OCI-M2 (cell line): ENCODE measurements around the gene ARPC5.
A peak's percentile ranks its signal among the peaks of the same experiment; 100 is the strongest.
"Not testable (repeated sequence)": the region's sequence is repeated elsewhere in the genome, so short reads cannot be mapped to it uniquely, and the experiment has no call there.

ENCODE experiments used
- DNase-seq: peaks from one replicate; lab custom pipeline; 2025; ENCODE audit not compliant: unreplicated experiment; lab: John Stamatoyannopoulos, UW

Gene ARPC5

GRCh38 chr1:183646776-183647175, 11.2 kb upstream of the ARPC5 start:
- DNase-seq, result no peak

GRCh38 chr1:183645531-183645930, 9.9 kb upstream of the ARPC5 start:
- DNase-seq, result peak; percentile 15

- no peak for DNase-seq
Measured at GRCh38 chr1:183642166-183642565, 6.6 kb upstream of the ARPC5 start.

- no peak for DNase-seq
Measured at GRCh38 chr1:183640193-183640592, 4.6 kb upstream of the ARPC5 start.

- DNase-seq, result no peak
Measured at GRCh38 chr1:183638649-183639387, 3.2 kb upstream of the ARPC5 start.

- DNase-seq, result no peak
Measured at GRCh38 chr1:183636783-183637182, 1.2 kb upstream of the ARPC5 start.

GRCh38 chr1:183636334-183636682, 725 bp upstream of the ARPC5 start:
- DNase-seq, result no peak

- no peak for DNase-seq
Measured at GRCh38 chr1:183635099-183635605, 431 bp downstream of the ARPC5 start.

GRCh38 chr1:183634429-183635065, 1.0 kb downstream of the ARPC5 start:
- no peak for DNase-seq

GRCh38 chr1:183633676-183634343, 1.8 kb downstream of the ARPC5 start:
- no peak for DNase-seq

GRCh38 chr1:183632964-183633363, 2.6 kb downstream of the ARPC5 start:
- no peak for DNase-seq

- DNase-seq, result no peak
Measured at GRCh38 chr1:183632114-183632513, 3.5 kb downstream of the ARPC5 start.

- DNase-seq, result no peak
Measured at GRCh38 chr1:183630748-183631147, 4.8 kb downstream of the ARPC5 start.

GRCh38 chr1:183628537-183628936, 7.0 kb downstream of the ARPC5 start:
- no peak for DNase-seq

- not testable (repeated sequence) for DNase-seq
Measured at GRCh38 chr1:183626236-183626635, 9.3 kb downstream of the ARPC5 start.

GRCh38 chr1:183622884-183623785, 12.4 kb downstream of the ARPC5 start:
- DNase-seq, result no peak

- DNase-seq, result no peak
Measured at GRCh38 chr1:183622013-183622412, 13.6 kb downstream of the ARPC5 start.

- DNase-seq, result no peak
Measured at GRCh38 chr1:183620311-183620710, 15.3 kb downstream of the ARPC5 start.

GRCh38 chr1:183619781-183620180, 15.8 kb downstream of the ARPC5 start:
- no peak for DNase-seq

- not testable (repeated sequence) for DNase-seq
Measured at GRCh38 chr1:183618202-183618601, 17.4 kb downstream of the ARPC5 start.

- not testable (repeated sequence) for DNase-seq
Measured at GRCh38 chr1:183612975-183613374, 22.6 kb downstream of the ARPC5 start.
